Cardiac muscle cell (in vitro differentiated cells and primary cell): ENCODE measurements around the gene SFXN5. TPM values are rescaled to one million over a fixed set of nuclear protein-coding genes. Genes with fewer than 3 reads are reported as not detected.

Experiments
- DNase-seq, 2 donors: peaks; one replicate each; pipeline versions ENCODE4 v3.0.0 to v3.0.0-alpha.2; 2010 to 2017; ENCODE audit warnings: low read depth in 1 of 2, low spot score in 1 of 2
- H3K27ac ChIP-seq: fragments of 200-600 bp; sonication (generic); 2 replicates; pipeline ENCODE4 v1.5.1; 2016
- H3K27me3 ChIP-seq: fragments of 200-600 bp; sonication (generic); 2 replicates; pipeline ENCODE4 v1.6.0; 2016; ENCODE audit warnings: control low read depth
- H3K36me3 ChIP-seq: fragments of 200-600 bp; sonication (generic); 2 replicates; pipeline ENCODE4 v1.5.1; 2016; ENCODE audit warnings: control low read depth
- H3K4me1 ChIP-seq: fragments of 200-600 bp; sonication (generic); 2 replicates; pipeline ENCODE4 v1.8.1; 2017; ENCODE audit warnings: low read depth, mild to moderate bottlenecking, mixed run types
- H3K4me3 ChIP-seq: fragments of 200-600 bp; sonication (generic); 2 replicates; pipeline ENCODE4 v1.5.1; 2016; ENCODE audit warnings: mild to moderate bottlenecking
- H3K9me3 ChIP-seq: fragments of 200-600 bp; sonication (generic); 2 replicates; pipeline ENCODE4 v1.5.1; 2017; ENCODE audit warnings: low read depth, mild to moderate bottlenecking, control low read depth
- polyA plus RNA-seq: library from polyadenylated mRNA; unstranded; fragments of >200 nt; fragmentation: Nextera tagmentation; extraction: Ambion mirVana; gene quantifications from 2 replicates; pipeline ENCODE4 v1.2.1, GENCODE V29; 2016
- total RNA-seq: library from RNA; depleted of rRNA; stranded (reverse); fragments of >200 nt; gene quantifications from 2 replicates; pipeline ENCODE4 v1.2.3, GENCODE V29; 2016
- TF ChIP-seq, protein P1 (sequence below): IDR thresholded peaks from 2 replicates; pipeline ENCODE4 v1.5.1; 2012; ENCODE audit warnings: low read depth, mild to moderate bottlenecking, low read length

SFXN5 gene
- total and polyA plus RNA-seq, 2 experiments from 2014 or later = 11.4 to 13.5 TPM

DNA sequence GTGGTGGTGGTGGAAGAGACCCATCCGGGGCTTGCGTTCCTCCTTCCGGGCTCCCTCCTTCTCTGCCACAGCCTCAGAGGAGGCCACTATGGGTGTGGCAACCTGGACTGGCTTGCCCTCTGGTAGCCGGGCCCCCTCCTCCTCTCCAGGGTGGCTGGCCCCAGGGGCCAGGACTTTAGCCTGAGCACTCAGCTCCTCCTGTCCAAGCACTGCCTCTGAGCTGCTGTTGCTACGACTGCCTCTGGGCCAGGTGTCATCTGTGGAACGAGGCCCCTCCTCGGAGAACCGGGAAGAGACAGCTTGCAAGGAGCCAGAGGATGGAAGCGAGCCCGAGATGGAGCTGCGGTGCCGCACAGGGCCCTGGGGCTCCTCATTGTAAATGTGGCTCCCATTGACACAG is 16.7 kb upstream of the SFXN5 start:
- H3K9me3 ChIP-seq = no peaks in the 10 kb centered on the region
- H3K4me1 ChIP-seq = peaks cover 4% of the 10 kb centered on the region
- H3K27me3 ChIP-seq = peaks cover 3% of the 10 kb centered on the region
- no peaks in the 10 kb centered on the region for H3K36me3 ChIP-seq
- no peak overlapping the region for H3K4me3 ChIP-seq
- H3K27ac ChIP-seq = no peak overlapping the region
- TF ChIP-seq, protein P1, sequence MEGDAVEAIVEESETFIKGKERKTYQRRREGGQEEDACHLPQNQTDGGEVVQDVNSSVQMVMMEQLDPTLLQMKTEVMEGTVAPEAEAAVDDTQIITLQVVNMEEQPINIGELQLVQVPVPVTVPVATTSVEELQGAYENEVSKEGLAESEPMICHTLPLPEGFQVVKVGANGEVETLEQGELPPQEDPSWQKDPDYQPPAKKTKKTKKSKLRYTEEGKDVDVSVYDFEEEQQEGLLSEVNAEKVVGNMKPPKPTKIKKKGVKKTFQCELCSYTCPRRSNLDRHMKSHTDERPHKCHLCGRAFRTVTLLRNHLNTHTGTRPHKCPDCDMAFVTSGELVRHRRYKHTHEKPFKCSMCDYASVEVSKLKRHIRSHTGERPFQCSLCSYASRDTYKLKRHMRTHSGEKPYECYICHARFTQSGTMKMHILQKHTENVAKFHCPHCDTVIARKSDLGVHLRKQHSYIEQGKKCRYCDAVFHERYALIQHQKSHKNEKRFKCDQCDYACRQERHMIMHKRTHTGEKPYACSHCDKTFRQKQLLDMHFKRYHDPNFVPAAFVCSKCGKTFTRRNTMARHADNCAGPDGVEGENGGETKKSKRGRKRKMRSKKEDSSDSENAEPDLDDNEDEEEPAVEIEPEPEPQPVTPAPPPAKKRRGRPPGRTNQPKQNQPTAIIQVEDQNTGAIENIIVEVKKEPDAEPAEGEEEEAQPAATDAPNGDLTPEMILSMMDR = no peak
- no peak for DNase-seq

DNA sequence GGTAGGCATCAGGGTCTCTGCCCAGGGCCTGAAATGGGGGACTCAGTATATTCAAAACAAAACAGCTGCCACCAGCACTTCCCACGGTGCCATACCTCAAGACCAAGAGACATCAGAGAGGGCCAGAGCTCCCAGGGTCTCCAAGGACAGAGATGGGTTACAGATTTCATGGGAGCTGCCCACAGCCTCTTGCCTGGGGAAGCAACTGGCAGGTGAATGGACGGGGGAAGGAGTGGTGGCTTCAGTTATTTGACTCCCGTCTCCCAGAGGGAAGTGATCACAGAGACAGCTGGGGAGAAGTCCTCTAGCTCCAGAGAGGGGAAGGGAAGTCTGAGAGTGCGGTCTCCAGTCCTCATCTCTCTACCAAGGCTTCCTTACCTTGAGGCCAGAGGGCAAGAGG is 15.8 kb upstream of the SFXN5 start:
- no peaks in the 10 kb centered on the region for H3K36me3 ChIP-seq
- H3K4me3 ChIP-seq = no peak overlapping the region
- TF ChIP-seq, protein P1 = no peak
- H3K27me3 ChIP-seq = peaks cover 3% of the 10 kb centered on the region
- H3K27ac ChIP-seq = no peak overlapping the region
- peaks cover 4% of the 10 kb centered on the region for H3K4me1 ChIP-seq
- no peak for DNase-seq
- H3K9me3 ChIP-seq = no peaks in the 10 kb centered on the region

DNA sequence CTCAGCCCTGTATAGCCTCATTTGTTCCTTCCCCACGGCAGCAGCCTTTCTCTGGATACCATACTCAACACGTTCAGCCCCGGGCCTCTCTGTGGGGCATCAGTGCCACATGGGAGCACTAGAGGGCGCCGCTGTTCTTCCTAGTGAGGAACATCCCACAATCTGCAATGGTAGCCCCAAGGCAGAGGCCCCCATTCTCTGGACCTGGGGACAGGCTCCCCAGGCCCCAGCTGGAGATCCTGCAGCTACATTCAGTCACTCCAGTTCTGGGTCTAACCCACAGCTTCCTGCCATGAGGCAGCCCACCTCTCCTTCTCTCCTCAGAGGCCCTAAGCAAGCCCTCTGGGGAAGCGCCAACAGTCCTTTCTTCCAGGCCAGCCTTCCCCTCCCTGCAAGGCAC is 14.2 kb upstream of the SFXN5 start:
- Histone ChIP-seq H3K4me1 (no peaks in the 10 kb centered on the region), H3K4me3 (no peak overlapping the region), H3K27me3 (peaks cover 8% of the 10 kb centered on the region), H3K27ac (no peak overlapping the region), H3K9me3 (no peaks in the 10 kb centered on the region), H3K36me3 (no peaks in the 10 kb centered on the region)
- DNase-seq = peak; percentile 75 to 88
- TF ChIP-seq, protein P1 = peak; percentile 97

DNA sequence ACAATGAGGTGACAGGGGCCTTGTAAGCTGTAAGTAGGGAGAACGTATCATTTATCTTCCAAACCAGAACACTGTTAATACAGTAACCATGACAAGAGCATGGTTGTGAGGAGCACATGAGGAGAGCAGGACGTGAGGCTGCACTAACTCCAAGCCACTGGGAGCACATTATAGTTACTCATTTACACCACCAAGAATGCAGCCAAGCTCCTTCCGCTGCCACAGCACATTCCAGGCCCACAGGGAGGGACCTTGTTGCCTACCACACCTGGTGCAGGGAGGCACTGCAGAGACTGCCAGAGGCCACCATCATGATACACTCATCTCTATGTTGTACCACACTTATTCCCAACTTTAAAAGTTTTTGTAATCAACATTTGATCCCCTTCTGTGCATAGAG is 13.5 kb upstream of the SFXN5 start:
- H3K36me3 ChIP-seq = no peaks in the 10 kb centered on the region
- H3K4me3 ChIP-seq = no peak overlapping the region
- H3K9me3 ChIP-seq = no peaks in the 10 kb centered on the region
- H3K27ac ChIP-seq = no peak overlapping the region
- TF ChIP-seq, protein P1 = no peak
- DNase-seq = no peak
- peaks cover 10% of the 10 kb centered on the region for H3K27me3 ChIP-seq
- no peaks in the 10 kb centered on the region for H3K4me1 ChIP-seq

- Histone ChIP-seq H3K4me3 (no peak overlapping the region), H3K27ac (no peak overlapping the region), H3K36me3 (no peaks in the 10 kb centered on the region), H3K9me3 (no peaks in the 10 kb centered on the region), H3K27me3 (peaks cover 13% of the 10 kb centered on the region), H3K4me1 (no peaks in the 10 kb centered on the region)
- TF ChIP-seq, protein P1 = no peak
- DNase-seq = no peak
Measured at GRCh38 chr2:73083886-73084800, 12.6 kb upstream of the SFXN5 start.
